Endothelial cell of umbilical vein (primary cell): ENCODE measurements around the gene SETD1A. TPM values are rescaled to one million over a fixed set of nuclear protein-coding genes. Genes with fewer than 3 reads are reported as not detected.

Experiments used
- BruUV-seq: library from RNA; stranded (reverse); fragments of 400-500 nt; replicated peaks from 2 replicates; lab custom pipeline; 2021; lab: Mats Ljungman, UMichigan
- CTCF ChIA-PET: fragments of 300-600, 350-600 bp; sonication (Branson Sonifier 250); formaldehyde crosslinking; loops from one replicate; lab custom pipeline; 2021; ENCODE audit warnings: antibody characterized with exemption, inconsistent platforms; lab: Charles Lee
- POLR2A ChIA-PET: fragments of 300-600, 350-600 bp; sonication (Branson Sonifier 250); formaldehyde crosslinking; loops from one replicate; lab custom pipeline; 2021; ENCODE audit warnings: antibody characterized with exemption, inconsistent platforms; lab: Charles Lee
- DNase-seq: peaks from one replicate; pipeline ENCODE4 v3.0.0-alpha.2; 2011; ENCODE audit warnings: low read depth, low spot score
- FAIRE-seq: peaks from 2 replicates; lab custom pipeline; 2011; peaks lifted over from hg19 to GRCh38; lab: Jason Lieb, UNC
- H2AFZ ChIP-seq: 2 replicates; pipeline ENCODE4 v1.6.0; 2012; ENCODE audit warnings: low read depth, low read length, control low read depth, inconsistent platforms
- H3K27ac ChIP-seq: 2 replicates; pipeline ENCODE4 v1.5.1; 2011; ENCODE audit warnings: low read depth, mild to moderate bottlenecking, control low read depth, low read length, moderate library complexity; ENCODE audit not compliant: insufficient read depth
- H3K27me3 ChIP-seq, 2 experiments: 2 replicates each; pipeline versions ENCODE4 v1.6.0 to v1.6.1; 2011; ENCODE audit warnings: low read length in 2 of 2, mixed read lengths in 1 of 2; ENCODE audit not compliant: control insufficient read depth in 2 of 2, insufficient read depth in 2 of 2
- H3K36me3 ChIP-seq, 2 experiments: 2 replicates in 1 of 2; 3 replicates in 1 of 2; pipeline ENCODE4 v1.5.1; 2011; ENCODE audit warnings: low read length in 2 of 2, mild to moderate bottlenecking in 1 of 2, moderate library complexity in 1 of 2; ENCODE audit not compliant: control insufficient read depth in 2 of 2, insufficient read depth in 2 of 2; ENCODE audit errors: extremely low read depth in 1 of 2
- H3K4me1 ChIP-seq: 3 replicates; pipeline ENCODE4 v1.5.1; 2011; ENCODE audit warnings: mild to moderate bottlenecking, low read length; ENCODE audit not compliant: control insufficient read depth, insufficient read depth; ENCODE audit errors: extremely low read depth
- H3K4me2 ChIP-seq: 2 replicates; pipeline ENCODE4 v1.6.1; 2011; ENCODE audit warnings: low read length, control low read depth, mixed read lengths; ENCODE audit not compliant: insufficient read depth
- H3K4me3 ChIP-seq, 3 experiments: fragments of 200-600 bp in 1 of 3; sonication (generic), shearing (Covaris generic) in 1 of 3; replicated peaks in 1 of 3; 2 replicates each; pipeline ENCODE4 v1.5.1; 2011 to 2016; ENCODE audit warnings: control low read depth in 3 of 3, low read length in 3 of 3, mild to moderate bottlenecking in 2 of 3, inconsistent platforms in 1 of 3, low read depth in 1 of 3, moderate library complexity in 1 of 3; ENCODE audit not compliant: insufficient read depth in 1 of 3
- H3K79me2 ChIP-seq: 2 replicates; pipeline ENCODE4 v1.6.0; 2012; ENCODE audit warnings: low read length, inconsistent platforms; ENCODE audit not compliant: control insufficient read depth, insufficient read depth
- H3K9ac ChIP-seq: replicated peaks from 2 replicates; pipeline ENCODE3; 2011; ENCODE audit warnings: low read length, control low read depth; ENCODE audit not compliant: insufficient read depth; ENCODE audit errors: extremely low read depth
- H3K9me1 ChIP-seq: replicated peaks from 3 replicates; pipeline ENCODE4 v1.6.0; 2011; ENCODE audit warnings: mild to moderate bottlenecking, low read length; ENCODE audit not compliant: control insufficient read depth, insufficient read depth; ENCODE audit errors: extremely low read depth
- H3K9me3 ChIP-seq: replicated peaks from 2 replicates; pipeline ENCODE4 v1.5.1; 2012; ENCODE audit warnings: low read length, inconsistent platforms; ENCODE audit not compliant: control insufficient read depth, insufficient read depth
- H4K20me1 ChIP-seq: replicated peaks from 2 replicates; pipeline ENCODE3; 2011; ENCODE audit warnings: mild to moderate bottlenecking, low read length; ENCODE audit not compliant: control insufficient read depth, insufficient read depth; ENCODE audit errors: extremely low read depth
- EZH2 ChIP-seq: IDR thresholded peaks from 2 replicates; pipeline ENCODE4 v1.6.1; 2012; ENCODE audit warnings: borderline replicate concordance, low read depth, mild to moderate bottlenecking, moderate library complexity, low read length, inconsistent platforms; ENCODE audit not compliant: severe bottlenecking
- FOS ChIP-seq: IDR thresholded peaks from 2 replicates; pipeline ENCODE4 v1.6.1; 2011; ENCODE audit warnings: mild to moderate bottlenecking, low read length, moderate library complexity, borderline replicate concordance; ENCODE audit not compliant: insufficient read depth
- GATA2 ChIP-seq: IDR thresholded peaks from 2 replicates; pipeline ENCODE4 v1.7.0; 2011; ENCODE audit warnings: low read depth, mild to moderate bottlenecking, moderate library complexity, mixed read lengths, low read length; ENCODE audit not compliant: insufficient read length, insufficient read depth
- JUN ChIP-seq: IDR thresholded peaks from 2 replicates; pipeline ENCODE4 v1.6.1; 2011; ENCODE audit warnings: borderline replicate concordance, low read depth; ENCODE audit not compliant: insufficient read length, insufficient read depth
- MYC ChIP-seq: IDR thresholded peaks from one replicate; pipeline ENCODE4 v1.6.1; 2011; ENCODE audit warnings: mild to moderate bottlenecking, low read depth, low read length
- POLR2A ChIP-seq: IDR thresholded peaks from 2 replicates; pipeline ENCODE4 v1.6.1; 2012; ENCODE audit warnings: low read depth, mild to moderate bottlenecking, control low read depth, low read length
- POLR2AphosphoS5 ChIP-seq: IDR thresholded peaks from 2 replicates; pipeline ENCODE4 v1.6.1; 2012; ENCODE audit warnings: low read depth, mild to moderate bottlenecking, control low read depth, low read length, moderate library complexity; ENCODE audit not compliant: insufficient read depth
- dilution Hi-C: fragments of 300-500 bp; cut with MboI; formaldehyde crosslinking; loops from one replicate; pipeline ENCODE4 v1.15.0; 2019; ENCODE audit warnings: low sequenced_read_pairs; ENCODE audit not compliant: extremely low pct_ligation_motif_present
- intact Hi-C: fragments of 100-400 bp; cut with micrococcal nuclease; formaldehyde crosslinking; loops from one replicate; pipeline ENCODE4 v1.10.0; 2022
- polyA plus RNA-seq, 4 experiments: library from polyadenylated mRNA; depleted of rRNA in 3 of 4; stranded (reverse) in 3 of 4; unstranded in 1 of 4; fragments of >200 nt; gene quantifications; 2 replicates each; pipeline versions ENCODE4 v1.2.1 to v1.2.3, GENCODE V29; 2011 to 2012; ENCODE audit warnings: missing spikeins in 1 of 4
- total RNA-seq: library from RNA; stranded (reverse); gene quantifications from 2 replicates; pipeline ENCODE4 v1.2.3, GENCODE V29; 2021
- TF ChIP-seq, protein P1 (sequence below), 2 donors: IDR thresholded peaks; 1 replicate in 1 of 2; 2 replicates in 1 of 2; pipeline ENCODE4 v1.5.1; 2011; ENCODE audit warnings: low read length in 2 of 2, mild to moderate bottlenecking in 2 of 2, moderate library complexity in 2 of 2, control low read depth in 1 of 2, inconsistent platforms in 1 of 2, low read depth in 1 of 2; ENCODE audit not compliant: insufficient read depth in 1 of 2; ENCODE audit errors: extremely low read depth in 1 of 2
- TF ChIP-seq, protein P2 (sequence below): IDR thresholded peaks from 2 replicates; pipeline ENCODE4 v1.6.1; 2011; ENCODE audit not compliant: insufficient read depth, insufficient read length

SETD1A gene
- total and polyA plus RNA-seq, 2 donors (not counting 3 experiments of a cell fraction or from before 2014, with no cell fraction given) = 3.5 to 21.3 TPM

DNA sequence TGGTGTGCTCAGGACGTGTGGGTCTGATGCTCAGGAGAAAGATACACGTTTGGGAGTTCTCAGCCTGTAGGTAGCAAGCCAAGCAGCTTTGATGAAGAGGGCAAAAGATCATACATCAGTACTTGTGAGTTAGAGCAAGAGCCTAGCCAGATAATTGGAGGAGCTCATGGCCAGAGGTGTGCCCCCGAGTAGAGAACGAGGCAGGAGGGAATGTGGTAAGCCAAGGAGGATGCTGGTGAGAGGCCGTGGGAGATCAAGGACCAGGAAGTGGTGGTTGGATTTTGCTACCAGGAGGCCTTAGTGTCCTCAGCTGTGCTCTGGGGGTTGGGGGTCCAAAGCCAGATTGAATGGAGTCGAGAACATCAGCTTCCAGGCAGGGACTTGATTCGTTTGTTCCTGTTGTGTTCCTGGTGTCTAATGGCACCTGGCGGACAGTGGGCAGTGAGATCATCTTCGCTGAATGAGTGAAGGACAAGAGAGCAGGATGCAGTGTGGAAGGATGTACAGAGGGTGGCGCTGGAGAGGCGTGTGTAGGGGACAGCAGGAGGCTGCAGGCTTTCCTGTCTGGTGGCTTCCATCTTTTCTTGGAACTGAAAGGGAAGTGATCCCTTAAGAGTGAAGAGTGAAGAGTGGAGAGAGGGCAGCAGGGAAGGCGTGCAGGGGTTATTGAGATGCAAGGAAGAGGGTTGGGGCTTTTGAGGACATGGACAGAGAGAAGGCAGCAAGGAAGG lies 22.6 kb upstream of the SETD1A start:
- no peaks in the 10 kb centered on the region for H3K4me1 ChIP-seq
- no peaks in the 10 kb centered on the region for H3K27me3 ChIP-seq
- DNase-seq (peak; percentile 56), FAIRE-seq (peak; percentile 76)
- H3K9me1 ChIP-seq = no peaks in the 10 kb centered on the region
- no peak overlapping the region for H3K9ac ChIP-seq
- intact Hi-C loops = no loop called here
- H3K36me3 ChIP-seq = peaks cover 6 to 31% of the 10 kb centered on the region in 2 experiments
- H3K4me3 ChIP-seq = no peak overlapping the region
- TF ChIP-seq, protein P1, sequence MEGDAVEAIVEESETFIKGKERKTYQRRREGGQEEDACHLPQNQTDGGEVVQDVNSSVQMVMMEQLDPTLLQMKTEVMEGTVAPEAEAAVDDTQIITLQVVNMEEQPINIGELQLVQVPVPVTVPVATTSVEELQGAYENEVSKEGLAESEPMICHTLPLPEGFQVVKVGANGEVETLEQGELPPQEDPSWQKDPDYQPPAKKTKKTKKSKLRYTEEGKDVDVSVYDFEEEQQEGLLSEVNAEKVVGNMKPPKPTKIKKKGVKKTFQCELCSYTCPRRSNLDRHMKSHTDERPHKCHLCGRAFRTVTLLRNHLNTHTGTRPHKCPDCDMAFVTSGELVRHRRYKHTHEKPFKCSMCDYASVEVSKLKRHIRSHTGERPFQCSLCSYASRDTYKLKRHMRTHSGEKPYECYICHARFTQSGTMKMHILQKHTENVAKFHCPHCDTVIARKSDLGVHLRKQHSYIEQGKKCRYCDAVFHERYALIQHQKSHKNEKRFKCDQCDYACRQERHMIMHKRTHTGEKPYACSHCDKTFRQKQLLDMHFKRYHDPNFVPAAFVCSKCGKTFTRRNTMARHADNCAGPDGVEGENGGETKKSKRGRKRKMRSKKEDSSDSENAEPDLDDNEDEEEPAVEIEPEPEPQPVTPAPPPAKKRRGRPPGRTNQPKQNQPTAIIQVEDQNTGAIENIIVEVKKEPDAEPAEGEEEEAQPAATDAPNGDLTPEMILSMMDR (IDR thresholded peaks at IDR 0.05; ENCODE audit: extremely low read depth in 1 of 2, insufficient read depth in 1 of 2, low read depth in 1 of 2, low read length in 2 of 2) = peak; percentile 39 to 65
- no peak for TF ChIP-seq JUN
- BruUV-seq = no TSS peak
- no peaks in the 10 kb centered on the region for H3K9me3 ChIP-seq
- no peak overlapping the region for H3K27ac ChIP-seq
- H2AFZ ChIP-seq = no peak overlapping the region
- no peaks in the 10 kb centered on the region for H4K20me1 ChIP-seq
- POLR2A ChIA-PET = no interaction called here
- dilution Hi-C loops = no loop called here
- H3K79me2 ChIP-seq = no peaks in the 10 kb centered on the region
- CTCF ChIA-PET = interaction anchor here (0.5 to 2.6 kb wide), 5 partner anchors 19 to 934 kb away, joined by 3 to 7 read pairs (median 4); no protein-coding TSS in a partner anchor
- no peak overlapping the region for H3K4me2 ChIP-seq

DNA sequence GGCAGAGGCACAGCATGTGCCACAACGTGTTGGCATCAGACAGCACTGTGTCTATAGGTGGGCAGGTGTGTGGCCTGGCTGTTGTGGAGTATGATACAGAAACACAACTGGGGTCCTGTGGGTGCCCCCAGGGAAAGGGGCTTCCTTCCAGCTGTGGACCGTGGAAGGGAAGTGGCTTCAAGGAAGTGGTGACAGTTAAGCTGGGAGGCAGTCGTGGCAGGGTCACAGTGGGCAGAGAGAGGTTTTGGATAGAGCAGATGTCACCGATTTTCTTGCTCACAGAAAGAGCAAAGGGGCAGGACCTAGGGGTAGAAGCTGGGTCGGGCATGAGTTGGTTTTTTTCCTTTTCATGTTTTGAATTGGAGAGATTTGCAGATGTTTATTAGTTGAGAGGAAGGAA lies 19.9 kb upstream of the SETD1A start:
- Histone ChIP-seq H3K4me1 (peaks cover 2% of the 10 kb centered on the region), H3K9ac (no peak overlapping the region), H3K27me3 (no peaks in the 10 kb centered on the region), H3K9me1 (no peaks in the 10 kb centered on the region), H3K27ac (no peak overlapping the region), H3K79me2 (no peaks in the 10 kb centered on the region), H4K20me1 (no peaks in the 10 kb centered on the region), H2AFZ (no peak overlapping the region), H3K4me3 (no peak overlapping the region), H3K36me3 (peaks cover 4 to 22% of the 10 kb centered on the region in 2 experiments), H3K4me2 (no peak overlapping the region), H3K9me3 (no peaks in the 10 kb centered on the region)
- no peak for TF ChIP-seq GATA2
- no peak for TF ChIP-seq MYC
- TF ChIP-seq, protein P2, sequence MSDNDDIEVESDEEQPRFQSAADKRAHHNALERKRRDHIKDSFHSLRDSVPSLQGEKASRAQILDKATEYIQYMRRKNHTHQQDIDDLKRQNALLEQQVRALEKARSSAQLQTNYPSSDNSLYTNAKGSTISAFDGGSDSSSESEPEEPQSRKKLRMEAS = no peak
- no peak for TF ChIP-seq JUN
- no peak for TF ChIP-seq EZH2
- TF ChIP-seq FOS = no peak
- no peak for TF ChIP-seq POLR2A
- TF ChIP-seq, protein P1 (IDR thresholded peaks at IDR 0.05; ENCODE audit: extremely low read depth in 1 of 2, insufficient read depth in 1 of 2, low read depth in 1 of 2, low read length in 2 of 2) = no peak
- TF ChIP-seq POLR2AphosphoS5 = no peak
- ChIA-PET CTCF (interaction anchor here (6.7 kb wide), 1 partner anchor 93 kb away, joined by 60 read pairs; no protein-coding TSS in a partner anchor), POLR2A (interaction anchor here (0.6 kb wide), 1 partner anchor 38 kb away, joined by 5 read pairs; no protein-coding TSS in a partner anchor)
- FAIRE-seq (no peak), DNase-seq (no peak)
- no TSS peak for BruUV-seq
- dilution Hi-C loops = no loop called here
- intact Hi-C loops = no loop called here
